Testis (tissue), 2 donors: ENCODE measurements around the gene ANKS1B.

Experiments used
- POLR2A ChIP-seq: fragments of 450-650 bp; IDR thresholded peaks from one replicate; pipeline ENCODE4 v1.6.1; 2017; ENCODE audit warnings: antibody characterized with exemption, mild to moderate bottlenecking, moderate library complexity
- TF ChIP-seq, protein P1 (sequence below), 3 experiments: fragments of 450-650 bp in 2 of 3; fragments of 200-600 bp in 1 of 3; sonication (generic) in 1 of 3; IDR thresholded peaks; one replicate each; pipeline ENCODE4 v1.5.1; 2016 to 2019; ENCODE audit warnings: antibody characterized with exemption in 3 of 3, mild to moderate bottlenecking in 2 of 3, moderate library complexity in 1 of 3

DNA sequence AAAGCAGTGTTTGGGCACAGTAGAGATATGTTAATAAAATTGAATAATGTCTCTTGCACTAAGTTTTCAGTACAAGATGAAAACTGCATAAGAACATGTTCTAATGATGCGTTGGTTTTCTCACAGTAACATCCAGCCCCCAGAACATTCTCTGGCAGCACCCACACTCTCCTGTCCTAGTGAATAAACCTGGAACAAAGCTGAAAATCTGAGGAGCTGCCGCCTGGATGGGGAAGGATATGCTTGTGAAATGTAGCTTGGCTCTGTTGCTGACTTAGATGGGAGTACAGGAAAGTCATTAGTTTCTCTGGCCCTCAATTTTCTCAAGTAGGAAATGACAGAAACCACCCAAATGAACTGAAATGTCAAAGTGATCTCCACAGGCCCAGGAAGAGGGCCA is 1015.8 kb downstream of the ANKS1B start:
- TF ChIP-seq, protein P1, sequence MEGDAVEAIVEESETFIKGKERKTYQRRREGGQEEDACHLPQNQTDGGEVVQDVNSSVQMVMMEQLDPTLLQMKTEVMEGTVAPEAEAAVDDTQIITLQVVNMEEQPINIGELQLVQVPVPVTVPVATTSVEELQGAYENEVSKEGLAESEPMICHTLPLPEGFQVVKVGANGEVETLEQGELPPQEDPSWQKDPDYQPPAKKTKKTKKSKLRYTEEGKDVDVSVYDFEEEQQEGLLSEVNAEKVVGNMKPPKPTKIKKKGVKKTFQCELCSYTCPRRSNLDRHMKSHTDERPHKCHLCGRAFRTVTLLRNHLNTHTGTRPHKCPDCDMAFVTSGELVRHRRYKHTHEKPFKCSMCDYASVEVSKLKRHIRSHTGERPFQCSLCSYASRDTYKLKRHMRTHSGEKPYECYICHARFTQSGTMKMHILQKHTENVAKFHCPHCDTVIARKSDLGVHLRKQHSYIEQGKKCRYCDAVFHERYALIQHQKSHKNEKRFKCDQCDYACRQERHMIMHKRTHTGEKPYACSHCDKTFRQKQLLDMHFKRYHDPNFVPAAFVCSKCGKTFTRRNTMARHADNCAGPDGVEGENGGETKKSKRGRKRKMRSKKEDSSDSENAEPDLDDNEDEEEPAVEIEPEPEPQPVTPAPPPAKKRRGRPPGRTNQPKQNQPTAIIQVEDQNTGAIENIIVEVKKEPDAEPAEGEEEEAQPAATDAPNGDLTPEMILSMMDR (IDR thresholded peaks at IDR 0.05) = no peak
- no peak for TF ChIP-seq POLR2A
